ENCODE data around the gene HNF4A. TPM values are rescaled to one million over a fixed set of nuclear protein-coding genes. Genes with fewer than 3 reads are reported as not detected.

Gene HNF4A
- total and polyA plus RNA-seq, 2 of the 13 experiments (the other 11 are each of a cell fraction or from before 2014, with no cell fraction given), result 80.9 to 169 TPM

DNA sequence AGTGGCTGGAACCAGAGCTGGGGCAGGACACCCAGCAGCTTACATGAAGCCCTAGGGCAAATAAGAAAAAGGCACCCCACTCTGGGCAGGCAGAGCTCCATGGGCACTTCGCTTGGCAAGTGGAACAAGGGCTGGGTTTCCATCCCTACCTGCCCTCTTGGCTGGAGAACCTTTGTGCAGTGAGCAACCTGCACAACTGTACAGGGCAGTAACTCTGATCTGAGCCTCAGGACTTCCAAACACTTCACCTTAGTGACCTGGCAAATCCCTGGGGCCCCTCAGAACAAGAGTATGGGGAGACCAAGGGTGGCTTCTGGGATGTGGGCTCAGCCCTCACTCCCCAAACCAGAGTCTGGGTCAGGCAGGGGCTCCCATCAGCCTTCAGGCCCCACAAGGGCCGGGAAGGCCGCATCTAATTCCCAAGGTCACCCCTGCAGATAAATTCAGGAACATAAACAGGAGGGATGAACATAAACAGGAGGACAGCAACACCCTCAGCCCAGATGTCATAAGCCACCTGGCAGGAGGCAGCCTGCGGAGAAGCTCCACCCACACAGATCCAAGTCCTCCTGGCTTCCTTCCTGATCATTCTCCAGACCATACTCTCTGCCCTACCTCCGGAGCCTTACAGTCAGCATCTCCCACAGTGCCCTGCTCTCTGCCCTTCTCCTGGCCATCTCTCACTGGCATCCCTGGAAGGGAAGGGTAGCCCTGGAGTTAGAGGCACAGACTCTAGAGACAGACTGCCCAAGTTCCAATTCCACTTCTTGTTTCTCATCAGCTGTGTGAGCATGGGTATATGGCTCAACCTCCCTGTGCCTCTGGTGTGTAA is 37.5 kb downstream of the HNF4A start (continued):
- TF ChIP-seq AGO1 (IDR thresholded peaks at IDR 0.05; ENCODE audit: low read depth, low read length, poor library complexity, severe bottlenecking) (no peak), ZNF572 (CRISPR knock-in tag; IDR thresholded peaks at IDR 0.05) (peak; percentile 97), ZNF768 (CRISPR knock-in tag; IDR thresholded peaks at IDR 0.05) (peak; percentile 92), MIXL1 (CRISPR knock-in tag; IDR thresholded peaks at IDR 0.05) (peak; percentile 17; the same call in 1 of the 2 replicates), SRSF1 (optimal IDR thresholded peaks at IDR 0.05; ENCODE audit: low read depth, low read length) (no peak), ZNF24 (IDR thresholded peaks at IDR 0.05) (no peak), KMT2B (CRISPR knock-in tag; IDR thresholded peaks at IDR 0.05) (no peak), MAZ (IDR thresholded peaks at IDR 0.05; ENCODE audit: borderline replicate concordance, low read depth, low read length) (no peak), MAZ (CRISPR knock-in tag; IDR thresholded peaks at IDR 0.05; ENCODE audit: low read depth) (peak; percentile 80), NAIF1 (CRISPR knock-in tag; IDR thresholded peaks at IDR 0.05; ENCODE audit: borderline replicate concordance) (no peak), ZNF530 (CRISPR knock-in tag; IDR thresholded peaks at IDR 0.05; ENCODE audit: low read depth) (no peak), HNRNPLL (IDR thresholded peaks at IDR 0.05; ENCODE audit: low read depth, low read length, poor library complexity, severe bottlenecking) (no peak), ZFP90 (CRISPR knock-in tag; IDR thresholded peaks at IDR 0.05; ENCODE audit: borderline replicate concordance) (peak; percentile 98), SALL2 (CRISPR knock-in tag; IDR thresholded peaks at IDR 0.05) (peak; percentile 44; the same call in 1 of the 2 replicates), NR2C2 (CRISPR knock-in tag; IDR thresholded peaks at IDR 0.05; ENCODE audit: borderline replicate concordance) (peak; percentile 16; the same call in 1 of the 2 replicates), FOXK1 (CRISPR knock-in tag; IDR thresholded peaks at IDR 0.05; ENCODE audit: borderline replicate concordance, low read depth) (peak; percentile 93; the same call in 1 of the 2 replicates), REPIN1 (CRISPR knock-in tag; IDR thresholded peaks at IDR 0.05; ENCODE audit: borderline replicate concordance, low read depth) (0 out of 2 replicates have a peak, but pooled peaks have one; percentile 61), ZNF232 (CRISPR knock-in tag; IDR thresholded peaks at IDR 0.05; ENCODE audit: borderline replicate concordance) (peak; percentile 89; the same call in 1 of the 2 replicates), ZNF451 (CRISPR knock-in tag; IDR thresholded peaks at IDR 0.05) (no peak; the same call in 1 of the 2 replicates), SMC3 (IDR thresholded peaks at IDR 0.05; ENCODE audit: low read length) (no peak), ZNF30 (CRISPR knock-in tag; IDR thresholded peaks at IDR 0.05) (no peak)
- TF ChIP-seq, protein P1, sequence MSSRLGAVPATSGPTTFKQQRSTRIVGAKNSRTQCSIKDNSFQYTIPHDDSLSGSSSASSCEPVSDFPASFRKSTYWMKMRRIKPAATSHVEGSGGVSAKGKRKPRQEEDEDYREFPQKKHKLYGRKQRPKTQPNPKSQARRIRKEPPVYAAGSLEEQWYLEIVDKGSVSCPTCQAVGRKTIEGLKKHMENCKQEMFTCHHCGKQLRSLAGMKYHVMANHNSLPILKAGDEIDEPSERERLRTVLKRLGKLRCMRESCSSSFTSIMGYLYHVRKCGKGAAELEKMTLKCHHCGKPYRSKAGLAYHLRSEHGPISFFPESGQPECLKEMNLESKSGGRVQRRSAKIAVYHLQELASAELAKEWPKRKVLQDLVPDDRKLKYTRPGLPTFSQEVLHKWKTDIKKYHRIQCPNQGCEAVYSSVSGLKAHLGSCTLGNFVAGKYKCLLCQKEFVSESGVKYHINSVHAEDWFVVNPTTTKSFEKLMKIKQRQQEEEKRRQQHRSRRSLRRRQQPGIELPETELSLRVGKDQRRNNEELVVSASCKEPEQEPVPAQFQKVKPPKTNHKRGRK (CRISPR knock-in tag; IDR thresholded peaks at IDR 0.05), result no peak
- TF ChIP-seq, protein P2, sequence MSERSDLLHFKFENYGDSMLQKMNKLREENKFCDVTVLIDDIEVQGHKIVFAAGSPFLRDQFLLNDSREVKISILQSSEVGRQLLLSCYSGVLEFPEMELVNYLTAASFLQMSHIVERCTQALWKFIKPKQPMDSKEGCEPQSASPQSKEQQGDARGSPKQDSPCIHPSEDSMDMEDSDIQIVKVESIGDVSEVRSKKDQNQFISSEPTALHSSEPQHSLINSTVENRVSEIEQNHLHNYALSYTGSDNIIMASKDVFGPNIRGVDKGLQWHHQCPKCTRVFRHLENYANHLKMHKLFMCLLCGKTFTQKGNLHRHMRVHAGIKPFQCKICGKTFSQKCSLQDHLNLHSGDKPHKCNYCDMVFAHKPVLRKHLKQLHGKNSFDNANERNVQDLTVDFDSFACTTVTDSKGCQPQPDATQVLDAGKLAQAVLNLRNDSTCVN (CRISPR knock-in tag; IDR thresholded peaks at IDR 0.05; ENCODE audit: borderline replicate concordance), result peak; percentile 90
- TF ChIP-seq, protein P3, sequence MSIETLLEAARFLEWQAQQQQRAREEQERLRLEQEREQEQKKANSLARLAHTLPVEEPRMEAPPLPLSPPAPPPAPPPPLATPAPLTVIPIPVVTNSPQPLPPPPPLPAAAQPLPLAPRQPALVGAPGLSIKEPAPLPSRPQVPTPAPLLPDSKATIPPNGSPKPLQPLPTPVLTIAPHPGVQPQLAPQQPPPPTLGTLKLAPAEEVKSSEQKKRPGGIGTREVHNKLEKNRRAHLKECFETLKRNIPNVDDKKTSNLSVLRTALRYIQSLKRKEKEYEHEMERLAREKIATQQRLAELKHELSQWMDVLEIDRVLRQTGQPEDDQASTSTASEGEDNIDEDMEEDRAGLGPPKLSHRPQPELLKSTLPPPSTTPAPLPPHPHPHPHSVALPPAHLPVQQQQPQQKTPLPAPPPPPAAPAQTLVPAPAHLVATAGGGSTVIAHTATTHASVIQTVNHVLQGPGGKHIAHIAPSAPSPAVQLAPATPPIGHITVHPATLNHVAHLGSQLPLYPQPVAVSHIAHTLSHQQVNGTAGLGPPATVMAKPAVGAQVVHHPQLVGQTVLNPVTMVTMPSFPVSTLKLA (IDR thresholded peaks at IDR 0.05), result no peak
- TF ChIP-seq, protein P4, sequence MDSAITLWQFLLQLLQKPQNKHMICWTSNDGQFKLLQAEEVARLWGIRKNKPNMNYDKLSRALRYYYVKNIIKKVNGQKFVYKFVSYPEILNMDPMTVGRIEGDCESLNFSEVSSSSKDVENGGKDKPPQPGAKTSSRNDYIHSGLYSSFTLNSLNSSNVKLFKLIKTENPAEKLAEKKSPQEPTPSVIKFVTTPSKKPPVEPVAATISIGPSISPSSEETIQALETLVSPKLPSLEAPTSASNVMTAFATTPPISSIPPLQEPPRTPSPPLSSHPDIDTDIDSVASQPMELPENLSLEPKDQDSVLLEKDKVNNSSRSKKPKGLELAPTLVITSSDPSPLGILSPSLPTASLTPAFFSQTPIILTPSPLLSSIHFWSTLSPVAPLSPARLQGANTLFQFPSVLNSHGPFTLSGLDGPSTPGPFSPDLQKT (CRISPR knock-in tag; IDR thresholded peaks at IDR 0.05; ENCODE audit: borderline replicate concordance), result no peak
